ENCODE data around the gene EDARADD.

DNA sequence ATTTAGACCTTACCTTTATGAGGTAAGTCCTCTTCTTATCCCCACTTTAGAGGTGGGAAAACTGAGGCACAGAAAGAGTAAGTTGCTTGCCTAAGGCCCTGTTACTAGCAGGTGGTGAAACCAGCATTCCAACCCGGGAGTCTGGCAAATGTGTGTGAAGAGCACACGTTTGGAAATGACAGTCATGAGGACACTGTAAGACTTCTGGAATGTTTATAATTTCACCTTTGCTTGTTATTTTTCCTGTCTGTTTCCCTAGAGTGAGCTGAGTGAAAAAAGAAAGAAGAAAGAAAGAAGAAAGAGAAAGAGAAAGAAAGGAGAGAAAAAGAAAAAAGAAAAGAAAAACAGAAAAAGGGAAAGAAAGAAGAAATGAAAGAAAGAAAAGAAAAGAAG is 108.5 kb downstream of the EDARADD start:
- TF ChIP-seq, protein P1, sequence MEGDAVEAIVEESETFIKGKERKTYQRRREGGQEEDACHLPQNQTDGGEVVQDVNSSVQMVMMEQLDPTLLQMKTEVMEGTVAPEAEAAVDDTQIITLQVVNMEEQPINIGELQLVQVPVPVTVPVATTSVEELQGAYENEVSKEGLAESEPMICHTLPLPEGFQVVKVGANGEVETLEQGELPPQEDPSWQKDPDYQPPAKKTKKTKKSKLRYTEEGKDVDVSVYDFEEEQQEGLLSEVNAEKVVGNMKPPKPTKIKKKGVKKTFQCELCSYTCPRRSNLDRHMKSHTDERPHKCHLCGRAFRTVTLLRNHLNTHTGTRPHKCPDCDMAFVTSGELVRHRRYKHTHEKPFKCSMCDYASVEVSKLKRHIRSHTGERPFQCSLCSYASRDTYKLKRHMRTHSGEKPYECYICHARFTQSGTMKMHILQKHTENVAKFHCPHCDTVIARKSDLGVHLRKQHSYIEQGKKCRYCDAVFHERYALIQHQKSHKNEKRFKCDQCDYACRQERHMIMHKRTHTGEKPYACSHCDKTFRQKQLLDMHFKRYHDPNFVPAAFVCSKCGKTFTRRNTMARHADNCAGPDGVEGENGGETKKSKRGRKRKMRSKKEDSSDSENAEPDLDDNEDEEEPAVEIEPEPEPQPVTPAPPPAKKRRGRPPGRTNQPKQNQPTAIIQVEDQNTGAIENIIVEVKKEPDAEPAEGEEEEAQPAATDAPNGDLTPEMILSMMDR (IDR thresholded peaks at IDR 0.05) = no peak
- TF ChIP-seq EZH2 (IDR thresholded peaks at IDR 0.05) = no peak
- TF ChIP-seq EZH2phosphoT487 (IDR thresholded peaks at IDR 0.05) = no peak

All from neural progenitor cell (in vitro differentiated cells).